CD4-positive, alpha-beta T cell (primary cell): ENCODE measurements around the gene RSPH9. TPM values are rescaled to one million over a fixed set of nuclear protein-coding genes. Genes with fewer than 3 reads are reported as not detected.
A peak's percentile ranks its signal among the peaks of the same experiment; 100 is the strongest.

Source experiments
- ATAC-seq: fragments of 200-7000 bp; cut with Tn5 transposase; one replicate; pipeline ENCODE4 v1.10.0; 2022; ENCODE audit warnings: mild to moderate bottlenecking; ENCODE audit not compliant: poor library complexity
- CTCF ChIA-PET: fragments of 350-600 bp; sonication (Branson Sonifier 250); formaldehyde crosslinking; loops from one replicate; lab custom pipeline; 2021; ENCODE audit warnings: antibody characterized with exemption, inconsistent platforms; lab: Charles Lee
- POLR2A ChIA-PET: fragments of 350-600 bp; sonication (Branson Sonifier 250); formaldehyde crosslinking; loops from one replicate; lab custom pipeline; 2021; ENCODE audit warnings: antibody characterized with exemption, inconsistent platforms; lab: Charles Lee
- DNase-seq, 14 experiments: peaks; one replicate each; pipeline ENCODE4 v3.0.0-alpha.2; 2013 to 2020; ENCODE audit warnings: mixed read lengths in 2 of 14
- H3K27ac ChIP-seq, 2 donors: one replicate each; pipeline versions ENCODE4 v1.5.1 to v1.7.0; 2013; ENCODE audit warnings: low read length in 2 of 2, low read depth in 1 of 2, mild to moderate bottlenecking in 1 of 2
- H3K27me3 ChIP-seq, 2 experiments: 1 replicate in 1 of 2; 2 replicates in 1 of 2; pipeline versions ENCODE4 v1.6.1 to v1.7.0; 2013; ENCODE audit warnings: low read length in 2 of 2, control low read depth in 1 of 2, mild to moderate bottlenecking in 1 of 2, moderate library complexity in 1 of 2; ENCODE audit not compliant: insufficient read depth in 2 of 2, control insufficient read depth in 1 of 2
- H3K36me3 ChIP-seq: one replicate; pipeline ENCODE4 v1.6.1; 2013; ENCODE audit warnings: low read length, control low read depth; ENCODE audit not compliant: insufficient read depth
- H3K4me1 ChIP-seq: one replicate; pipeline ENCODE4 v1.6.1; 2013; ENCODE audit warnings: low read length, control low read depth; ENCODE audit not compliant: insufficient read depth
- H3K4me3 ChIP-seq: one replicate; pipeline ENCODE4 v1.5.1; 2013; ENCODE audit warnings: mild to moderate bottlenecking, low read length, moderate library complexity
- H3K9me3 ChIP-seq, 2 experiments: 1 replicate in 1 of 2; 2 replicates in 1 of 2; pipeline versions ENCODE4 v1.6.1 to v1.7.0; 2013; ENCODE audit warnings: low read length in 2 of 2, mild to moderate bottlenecking in 2 of 2, control low read depth in 1 of 2, moderate library complexity in 1 of 2; ENCODE audit not compliant: control insufficient read depth in 1 of 2, insufficient read depth in 1 of 2
- H3K27ac Mint-ChIP-seq: one replicate; pipeline ENCODE4 v1.8.0; 2020; ENCODE audit warnings: mixed read lengths
- H3K27me3 Mint-ChIP-seq: one replicate; pipeline ENCODE4 v1.8.0; 2021; ENCODE audit warnings: mixed read lengths
- H3K36me3 Mint-ChIP-seq: one replicate; pipeline ENCODE4 v1.8.0; 2021; ENCODE audit warnings: low read depth, mixed read lengths
- H3K4me1 Mint-ChIP-seq: one replicate; pipeline ENCODE4 v1.8.0; 2021; ENCODE audit warnings: low read depth, mixed read lengths
- H3K4me3 Mint-ChIP-seq: one replicate; pipeline ENCODE4 v1.8.0; 2020; ENCODE audit warnings: mild to moderate bottlenecking, mixed read lengths
- H3K9me3 Mint-ChIP-seq: one replicate; pipeline ENCODE4 v1.8.0; 2020; ENCODE audit warnings: mixed read lengths
- intact Hi-C, 2 experiments: fragments of 100-400 bp; cut with DNase I in 1 of 2; cut with micrococcal nuclease in 1 of 2; formaldehyde crosslinking; loops; one replicate each; pipeline versions ENCODE4 v1.15.1 to v1.9.0; 2023 to 2025; cut with DNase I, micrococcal nuclease
- total RNA-seq, 174 experiments: library from RNA in 2 of 174; stranded (reverse) in 2 of 174; gene quantifications; one replicate each; pipeline ENCODE4 v1.2.3 and lab custom pipeline; 2021 to 2026
- TF ChIP-seq, protein P1 (sequence below): fragments of 200-600 bp; IDR thresholded peaks from one replicate; pipeline ENCODE4 v1.8.0; 2022; ENCODE audit warnings: antibody characterized with exemption, mild to moderate bottlenecking

Gene RSPH9
- total RNA-seq, 2 experiments from 2014 or later = not detected

DNA sequence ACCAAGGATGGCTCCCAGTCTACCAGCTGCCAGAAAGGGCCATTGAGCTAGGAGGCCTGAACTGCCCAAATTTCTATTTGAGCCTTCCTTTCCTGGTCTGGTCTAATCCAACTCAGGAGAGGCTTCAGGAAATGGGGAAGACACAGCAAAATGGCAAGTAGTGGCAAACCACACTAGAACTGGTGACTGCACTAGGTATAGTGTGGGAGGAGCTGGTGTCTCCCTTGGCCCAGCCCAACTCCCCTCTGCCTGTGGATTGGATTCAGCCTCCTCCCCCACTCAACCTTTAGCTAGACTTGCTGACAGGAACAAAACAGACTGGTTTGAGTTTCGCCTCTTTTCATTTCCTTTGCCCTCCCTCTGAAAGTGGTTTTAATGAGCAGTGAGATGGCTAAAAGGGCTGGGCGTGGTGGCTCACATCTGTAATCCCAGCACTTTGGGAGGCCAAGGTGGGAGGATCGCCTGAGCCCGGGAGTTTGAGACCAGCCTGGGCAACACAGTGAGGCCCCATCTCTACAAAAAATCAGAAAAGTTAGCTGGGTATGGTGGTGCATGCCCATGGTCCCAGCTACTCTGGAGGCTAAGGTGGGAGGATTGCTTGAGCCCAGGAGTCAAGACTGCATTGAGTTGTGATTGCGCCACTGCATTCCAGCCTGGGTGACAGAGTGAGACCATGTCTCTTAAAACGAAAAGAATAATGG lies 25.2 kb downstream of the RSPH9 start:
- ATAC-seq = no peak
- peaks cover 46% of the 10 kb centered on the region for H3K36me3 ChIP-seq
- ChIA-PET POLR2A (interaction anchor here (1.2 kb wide), 1 partner anchor 41 kb away, joined by 3 read pairs; the partner anchor contains the start of gene GTPBP2), CTCF (no interaction called here)
- no peaks in the 10 kb centered on the region for H3K9me3 ChIP-seq
- H3K4me1 ChIP-seq = peaks cover 17% of the 10 kb centered on the region
- no peaks in the 10 kb centered on the region for H3K27me3 ChIP-seq
- Mint-ChIP-seq H3K4me3 (no peak overlapping the region), H3K9me3 (no peaks in the 10 kb centered on the region), H3K27me3 (no peaks in the 10 kb centered on the region), H3K4me1 (peaks cover 20% of the 10 kb centered on the region), H3K27ac (peak overlapping the region; percentile 44), H3K36me3 (peaks cover 51% of the 10 kb centered on the region)
- TF ChIP-seq, protein P1, sequence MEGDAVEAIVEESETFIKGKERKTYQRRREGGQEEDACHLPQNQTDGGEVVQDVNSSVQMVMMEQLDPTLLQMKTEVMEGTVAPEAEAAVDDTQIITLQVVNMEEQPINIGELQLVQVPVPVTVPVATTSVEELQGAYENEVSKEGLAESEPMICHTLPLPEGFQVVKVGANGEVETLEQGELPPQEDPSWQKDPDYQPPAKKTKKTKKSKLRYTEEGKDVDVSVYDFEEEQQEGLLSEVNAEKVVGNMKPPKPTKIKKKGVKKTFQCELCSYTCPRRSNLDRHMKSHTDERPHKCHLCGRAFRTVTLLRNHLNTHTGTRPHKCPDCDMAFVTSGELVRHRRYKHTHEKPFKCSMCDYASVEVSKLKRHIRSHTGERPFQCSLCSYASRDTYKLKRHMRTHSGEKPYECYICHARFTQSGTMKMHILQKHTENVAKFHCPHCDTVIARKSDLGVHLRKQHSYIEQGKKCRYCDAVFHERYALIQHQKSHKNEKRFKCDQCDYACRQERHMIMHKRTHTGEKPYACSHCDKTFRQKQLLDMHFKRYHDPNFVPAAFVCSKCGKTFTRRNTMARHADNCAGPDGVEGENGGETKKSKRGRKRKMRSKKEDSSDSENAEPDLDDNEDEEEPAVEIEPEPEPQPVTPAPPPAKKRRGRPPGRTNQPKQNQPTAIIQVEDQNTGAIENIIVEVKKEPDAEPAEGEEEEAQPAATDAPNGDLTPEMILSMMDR = no peak
- H3K4me3 ChIP-seq = no peak overlapping the region
- intact Hi-C loops = loop anchor here (5.0 to 10.0 kb wide), 2 partner anchors 63 to 95 kb away; no protein-coding TSS in a partner anchor
- no peak for DNase-seq
- H3K27ac ChIP-seq = no peak overlapping the region

DNA sequence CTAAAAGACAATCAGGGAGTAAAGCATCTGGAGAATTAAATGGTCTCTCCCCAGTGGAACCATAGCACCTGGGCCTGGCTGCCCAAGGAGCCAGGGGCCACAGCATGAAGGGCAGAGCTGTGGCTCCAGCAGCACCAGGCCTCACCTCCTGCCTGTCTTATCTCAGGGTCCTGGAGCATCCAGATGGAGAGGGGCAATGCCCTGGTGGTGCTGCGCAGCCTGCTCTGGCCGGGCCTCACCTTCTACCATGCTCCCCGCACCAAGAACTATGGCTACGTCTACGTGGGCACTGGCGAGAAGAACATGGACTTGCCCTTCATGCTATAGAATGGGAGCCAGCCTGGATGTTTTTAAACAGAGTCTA lies 25.8 kb downstream of the RSPH9 start:
- H3K27ac Mint-ChIP-seq = no peak overlapping the region
- Histone ChIP-seq H3K27me3 (no peaks in the 10 kb centered on the region), H3K9me3 (no peaks in the 10 kb centered on the region), H3K4me3 (no peak overlapping the region), H3K4me1 (peaks cover 17% of the 10 kb centered on the region), H3K36me3 (peaks cover 52% of the 10 kb centered on the region), H3K27ac (no peak overlapping the region)
- no peaks in the 10 kb centered on the region for H3K9me3 Mint-ChIP-seq
- H3K36me3 Mint-ChIP-seq = peaks cover 57% of the 10 kb centered on the region
- H3K27me3 Mint-ChIP-seq = no peaks in the 10 kb centered on the region
- TF ChIP-seq, protein P1 = no peak
- POLR2A ChIA-PET = interaction anchor here (1.2 kb wide), 1 partner anchor 41 kb away, joined by 3 read pairs; the partner anchor contains the start of gene GTPBP2
- no peak overlapping the region for H3K4me3 Mint-ChIP-seq
- CTCF ChIA-PET = no interaction called here
- ATAC-seq (no peak), DNase-seq (no peak)
- H3K4me1 Mint-ChIP-seq = peaks cover 20% of the 10 kb centered on the region
- intact Hi-C loops = no loop called here

GRCh38 chr6:43671011-43671800 lies 26.4 kb downstream of the RSPH9 start:
- Mint-ChIP-seq H3K27ac (no peak overlapping the region), H3K4me1 (peaks cover 20% of the 10 kb centered on the region), H3K4me3 (no peak overlapping the region), H3K36me3 (peaks cover 63% of the 10 kb centered on the region), H3K9me3 (no peaks in the 10 kb centered on the region), H3K27me3 (no peaks in the 10 kb centered on the region)
- POLR2A ChIA-PET = interaction anchor here (1.2 kb wide), 1 partner anchor 42 kb away, joined by 3 read pairs; the partner anchor contains the start of gene GTPBP2
- Histone ChIP-seq H3K27ac (no peak overlapping the region), H3K4me3 (no peak overlapping the region), H3K4me1 (peaks cover 17% of the 10 kb centered on the region), H3K36me3 (peaks cover 56% of the 10 kb centered on the region), H3K27me3 (no peaks in the 10 kb centered on the region), H3K9me3 (no peaks in the 10 kb centered on the region)
- TF ChIP-seq, protein P1 = no peak
- ATAC-seq = no peak
- no peak for DNase-seq
- CTCF ChIA-PET = no interaction called here
- intact Hi-C loops = no loop called here
